ENCODE measurements around the gene ZNF326. TPM values are rescaled to one million over a fixed set of nuclear protein-coding genes. Genes with fewer than 3 reads are reported as not detected.
A peak's percentile ranks its signal among the peaks of the same experiment; 100 is the strongest.

The ZNF326 gene, protein sequence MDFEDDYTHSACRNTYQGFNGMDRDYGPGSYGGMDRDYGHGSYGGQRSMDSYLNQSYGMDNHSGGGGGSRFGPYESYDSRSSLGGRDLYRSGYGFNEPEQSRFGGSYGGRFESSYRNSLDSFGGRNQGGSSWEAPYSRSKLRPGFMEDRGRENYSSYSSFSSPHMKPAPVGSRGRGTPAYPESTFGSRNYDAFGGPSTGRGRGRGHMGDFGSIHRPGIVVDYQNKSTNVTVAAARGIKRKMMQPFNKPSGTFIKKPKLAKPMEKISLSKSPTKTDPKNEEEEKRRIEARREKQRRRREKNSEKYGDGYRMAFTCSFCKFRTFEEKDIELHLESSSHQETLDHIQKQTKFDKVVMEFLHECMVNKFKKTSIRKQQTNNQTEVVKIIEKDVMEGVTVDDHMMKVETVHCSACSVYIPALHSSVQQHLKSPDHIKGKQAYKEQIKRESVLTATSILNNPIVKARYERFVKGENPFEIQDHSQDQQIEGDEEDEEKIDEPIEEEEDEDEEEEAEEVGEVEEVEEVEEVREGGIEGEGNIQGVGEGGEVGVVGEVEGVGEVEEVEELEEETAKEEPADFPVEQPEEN
- 5.0 and 6.7 TPM in 2 replicates for total RNA-seq

GRCh38 chr1:89994805-89995597, at the start of gene ZNF326:
Gene ZNF326, plus strand, starts transcription at chr1:89995110. Its CDS starts 148 bp downstream, at chr1:89995258.
- DNase-seq (ENCODE audit: low read depth in 2 of 2), result peak; percentile 96 to 98

GRCh38 chr1:89945852-89946476, 48.9 kb upstream of the ZNF326 start:
- no peak for DNase-seq (ENCODE audit: low read depth in 2 of 2)

DNA sequence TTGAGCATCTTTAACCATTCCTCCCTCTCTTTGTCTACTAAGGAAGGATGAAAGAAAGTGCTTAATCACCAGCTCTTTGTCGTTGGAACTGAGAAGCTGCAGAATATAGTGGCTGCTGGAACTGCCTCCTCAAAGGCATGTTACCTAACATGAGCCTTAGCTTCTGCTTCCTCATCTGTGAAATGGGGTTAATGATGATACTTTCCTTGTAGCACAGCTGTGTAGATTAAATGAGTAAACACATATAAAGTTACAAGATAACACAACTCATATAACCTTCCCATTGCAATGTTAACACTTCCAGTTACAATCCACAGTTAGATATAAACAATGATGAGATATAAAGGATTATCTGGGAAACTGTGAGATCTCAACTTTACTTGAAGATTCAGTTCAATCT, 48.4 kb upstream of the ZNF326 start:
- DNase-seq (ENCODE audit: low read depth in 2 of 2), result no peak

DNA sequence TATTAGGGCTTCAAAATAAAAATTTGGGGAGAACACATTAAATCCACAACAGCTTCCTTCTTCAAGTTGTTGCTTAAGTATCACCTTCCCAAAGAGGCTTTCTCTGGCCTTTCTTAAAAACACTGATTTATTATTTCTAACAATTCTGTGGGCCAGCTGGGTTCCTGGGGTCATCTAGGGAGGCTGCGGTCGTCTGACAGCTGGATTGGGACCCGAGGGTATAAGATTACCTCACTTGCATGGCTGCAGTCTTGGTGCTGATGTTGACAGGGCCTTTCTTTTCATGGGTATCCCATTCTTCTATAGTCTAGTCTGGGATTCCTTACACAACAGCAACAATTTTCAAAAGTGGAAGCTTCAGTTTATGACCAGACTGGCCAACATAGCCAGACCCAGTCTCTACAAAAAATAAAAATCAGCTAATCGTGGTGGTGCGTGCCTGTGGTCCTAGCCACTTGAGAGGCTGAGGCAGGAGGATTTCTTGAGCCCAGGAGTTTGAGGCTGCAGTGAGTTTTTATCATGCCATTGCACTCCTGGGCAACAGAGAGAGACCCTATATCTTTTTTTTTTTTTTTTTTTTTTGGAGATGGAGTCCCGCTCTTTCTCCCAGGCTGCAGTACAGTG, 46.1 kb upstream of the ZNF326 start:
- DNase-seq (ENCODE audit: low read depth in 2 of 2), result no peak

DNA sequence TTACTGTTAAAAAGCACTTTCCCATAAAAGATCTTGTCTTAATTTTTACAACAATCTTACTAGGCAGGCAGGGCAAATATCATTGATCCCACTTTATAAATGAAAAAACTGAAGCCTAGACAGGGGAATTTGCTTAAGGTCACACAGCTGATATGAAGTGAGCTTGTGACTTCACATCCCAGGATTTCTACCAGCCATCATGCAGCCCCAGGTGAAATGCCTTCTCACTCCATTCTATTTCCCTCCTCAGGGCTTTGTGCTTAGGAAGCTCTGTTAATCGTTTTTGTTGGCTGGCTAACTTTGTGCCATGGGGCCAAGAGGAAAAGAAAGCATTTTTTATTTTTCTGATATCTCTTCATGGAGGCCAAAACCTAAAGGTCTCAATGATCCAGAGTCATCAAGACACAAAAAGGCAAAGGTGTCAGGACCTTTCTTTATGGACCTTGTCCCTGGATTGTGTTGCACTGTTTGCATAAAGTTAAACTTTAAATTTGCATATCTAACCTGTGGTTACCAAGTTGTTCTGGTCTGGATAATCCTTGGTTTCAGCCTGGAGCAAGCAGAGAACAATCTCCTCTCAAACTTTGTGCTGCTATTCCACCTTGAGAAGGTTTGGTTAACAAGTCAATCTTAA, 44.8 kb upstream of the ZNF326 start:
- no peak for DNase-seq (ENCODE audit: low read depth in 2 of 2)

DNA sequence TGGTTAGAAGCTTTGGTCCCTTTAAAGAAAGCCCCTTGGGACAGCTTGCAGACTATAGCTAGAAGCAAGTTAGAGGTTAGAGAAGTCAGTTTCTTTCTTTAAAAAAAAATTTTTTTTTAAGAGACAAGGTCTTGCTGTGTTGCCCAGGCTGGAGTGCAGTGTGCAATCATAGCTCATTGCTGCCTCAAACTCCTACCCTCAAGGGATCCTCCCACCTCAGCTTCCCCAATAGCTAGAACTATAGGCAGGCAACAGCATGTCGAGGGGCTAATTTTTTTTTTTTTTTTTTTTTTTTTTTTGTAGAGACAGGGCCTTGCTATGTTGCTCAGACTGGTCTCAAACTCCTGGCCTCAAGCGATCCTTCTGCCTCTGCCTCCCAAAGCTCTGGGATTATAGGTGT, 44.2 kb upstream of the ZNF326 start:
- DNase-seq (ENCODE audit: low read depth in 2 of 2), result no peak

- DNase-seq (ENCODE audit: low read depth in 2 of 2), result no peak
Observed at GRCh38 chr1:89951766-89952604, 42.9 kb upstream of the ZNF326 start.

- no peak for DNase-seq (ENCODE audit: low read depth in 2 of 2)
Observed at GRCh38 chr1:89952605-89953130, 42.2 kb upstream of the ZNF326 start.

DNA sequence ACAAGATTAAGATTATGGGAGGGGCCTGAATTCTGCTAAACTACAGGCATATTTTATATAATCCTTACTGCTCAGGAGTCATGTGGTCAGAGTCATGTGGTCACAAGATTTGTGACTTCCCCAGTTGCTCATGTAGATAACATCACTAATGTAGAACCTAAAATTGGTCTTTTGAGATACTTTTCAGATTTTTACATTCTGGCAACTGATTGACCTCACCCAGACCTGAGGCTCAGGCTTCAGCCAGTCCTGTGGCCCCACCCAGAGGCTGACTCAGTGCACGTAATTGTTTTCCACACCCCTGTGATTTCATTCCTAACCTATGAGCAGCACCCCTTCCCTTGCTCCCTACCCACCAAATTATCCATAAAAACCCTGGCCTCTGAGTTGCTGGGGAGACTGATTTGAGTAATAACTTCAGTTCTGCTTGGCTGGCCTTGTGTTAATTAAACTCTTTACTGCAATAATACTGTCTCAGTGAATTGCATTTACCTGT, 41.7 kb upstream of the ZNF326 start:
- peak; percentile 59 to 66 for DNase-seq (ENCODE audit: low read depth in 2 of 2)

- DNase-seq (ENCODE audit: low read depth in 2 of 2), result no peak
Observed at GRCh38 chr1:89953929-89954328, 41.0 kb upstream of the ZNF326 start.

GRCh38 chr1:89954401-89954800, 40.5 kb upstream of the ZNF326 start:
- no peak for DNase-seq (ENCODE audit: low read depth in 2 of 2)

DNA sequence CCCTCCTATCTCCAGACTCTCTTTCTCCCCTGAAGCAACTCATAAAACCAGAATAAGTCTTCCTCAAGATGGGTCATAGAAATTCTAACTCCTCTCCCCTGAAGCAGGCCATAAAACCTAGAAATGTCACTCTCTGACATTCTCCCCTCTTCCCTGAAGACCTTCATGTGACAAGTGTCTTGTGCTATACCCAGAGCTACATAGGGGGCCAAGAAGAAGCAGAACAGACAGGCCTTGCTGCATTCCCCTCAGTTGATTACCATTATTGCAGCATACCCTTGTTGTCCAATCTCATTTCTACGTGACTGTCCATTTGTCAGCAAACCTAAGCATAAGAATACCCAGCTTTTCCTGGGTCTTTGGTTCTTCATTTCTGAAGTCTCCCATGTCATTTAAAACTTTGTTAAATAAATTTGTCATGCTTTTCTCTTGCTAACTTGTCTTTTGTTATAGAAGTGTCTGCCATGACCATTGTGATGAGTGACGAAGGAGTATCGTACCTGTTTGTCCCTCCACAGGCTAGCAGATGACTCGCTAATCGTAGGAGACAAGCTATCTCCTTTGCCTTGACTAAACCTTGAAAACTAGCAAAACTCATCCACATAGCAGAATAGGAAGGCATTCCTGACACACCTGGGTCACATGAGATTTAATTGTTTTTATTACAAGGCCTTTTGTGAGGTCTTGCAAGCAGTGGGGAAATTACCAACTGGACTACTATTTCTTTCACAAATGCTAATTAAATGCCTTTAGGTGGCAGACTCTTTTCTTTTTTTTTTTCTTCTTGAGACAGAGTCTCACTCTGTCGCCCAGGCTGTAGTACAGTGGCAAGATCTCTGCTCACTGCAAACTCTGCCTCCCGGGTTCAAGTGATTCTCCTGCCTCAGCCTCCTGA, 39.4 kb upstream of the ZNF326 start:
- no peak for DNase-seq (ENCODE audit: low read depth in 2 of 2)

DNA sequence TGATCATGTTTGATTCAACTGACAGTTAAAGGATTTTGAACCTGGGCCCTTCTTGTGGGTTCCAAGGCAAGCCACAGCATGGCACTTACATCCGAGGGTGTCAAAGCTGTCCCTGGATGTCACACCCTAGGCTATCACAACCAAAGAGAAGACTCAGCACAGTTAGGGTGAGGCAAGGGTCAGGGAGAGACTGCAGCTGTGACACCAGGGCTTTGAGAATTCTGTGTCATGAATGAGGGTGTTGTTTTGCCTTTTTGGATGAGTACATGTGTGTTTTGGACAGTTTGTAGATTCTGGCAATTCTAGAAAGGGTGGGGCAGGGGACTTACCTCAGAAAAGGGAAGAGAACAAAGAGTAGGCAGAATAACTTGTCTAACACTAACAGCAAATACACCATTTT, 37.8 kb upstream of the ZNF326 start:
- no peak for DNase-seq (ENCODE audit: low read depth in 2 of 2)

- no peak for DNase-seq (ENCODE audit: low read depth in 2 of 2)
Observed at GRCh38 chr1:89958851-89959654, 35.9 kb upstream of the ZNF326 start.

DNA sequence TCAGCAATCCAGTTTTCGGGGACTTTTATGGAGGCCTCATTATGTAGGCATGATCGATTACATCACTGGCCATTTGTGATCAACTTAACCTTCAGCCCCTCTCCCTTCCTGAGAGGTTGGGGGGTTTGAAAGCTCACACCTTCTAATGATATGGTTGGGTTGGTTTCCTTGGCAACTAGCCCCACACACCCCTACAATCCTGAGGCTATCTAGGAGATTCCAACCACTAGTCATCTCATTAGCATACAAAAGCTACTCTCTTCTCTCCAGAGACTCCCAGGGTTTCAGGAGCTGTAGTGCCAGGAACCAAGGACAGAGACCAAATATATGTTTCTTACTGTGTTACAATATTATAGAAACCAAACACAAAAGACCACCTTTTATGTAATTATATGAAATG, 35.2 kb upstream of the ZNF326 start:
- no peak for DNase-seq (ENCODE audit: low read depth in 2 of 2)

DNA sequence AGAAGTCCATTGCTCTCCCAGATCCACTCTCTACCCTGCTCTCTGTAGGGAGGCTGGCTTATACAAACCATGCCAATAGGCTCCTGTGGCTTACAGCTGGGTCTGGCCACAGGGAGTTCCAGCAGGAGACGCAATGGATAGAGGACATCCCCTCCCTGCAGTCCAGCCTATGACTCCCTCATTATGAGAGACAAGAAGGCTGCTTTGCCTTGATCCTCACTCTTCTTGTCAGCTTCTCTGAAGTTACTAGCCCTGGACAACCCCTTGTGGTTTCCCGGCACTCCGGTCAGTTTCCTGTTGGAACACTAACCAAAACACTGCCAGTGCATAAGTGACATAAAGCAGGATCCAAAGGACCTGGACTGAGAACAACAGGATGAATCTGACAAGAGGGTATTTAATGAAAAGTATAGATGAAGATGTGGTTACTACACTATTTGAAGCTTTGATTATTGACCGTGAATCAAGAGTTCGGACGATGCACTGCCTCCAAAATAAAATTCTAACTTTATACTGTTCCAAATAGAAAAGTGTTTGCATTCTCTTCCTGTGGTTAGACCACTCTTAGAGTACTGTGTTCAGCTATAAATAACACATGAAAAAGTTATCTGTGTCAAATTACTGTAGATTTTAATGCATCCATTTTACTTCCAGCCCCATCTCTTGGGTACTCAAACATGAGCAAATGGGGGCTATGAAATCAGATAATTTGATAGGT, 32.7 kb upstream of the ZNF326 start:
- peak; percentile 50 to 84 for DNase-seq (ENCODE audit: low read depth in 2 of 2)

- DNase-seq (ENCODE audit: low read depth in 2 of 2), result no peak
Observed at GRCh38 chr1:89962742-89963075, 32.2 kb upstream of the ZNF326 start.
